HepG2 (cell line): ENCODE results near the gene S100A10. TPM values are rescaled to one million over a fixed set of nuclear protein-coding genes. Genes with fewer than 3 reads are reported as not detected.
A peak's percentile ranks its signal among the peaks of the same experiment; 100 is the strongest.

Experiments
- ATF3 ChIP-seq: sonication (generic); formaldehyde crosslinking; IDR thresholded peaks from 2 replicates; pipeline ENCODE4 v1.4.0; 2020; ENCODE audit warnings: missing genetic modification reagents
- BRCA1 ChIP-seq: sonication (generic); formaldehyde crosslinking; IDR thresholded peaks from 2 replicates; pipeline ENCODE4 v1.4.0; 2020; ENCODE audit warnings: missing genetic modification reagents
- FOXO4 ChIP-seq: sonication (generic); formaldehyde crosslinking; conservative IDR thresholded peaks from 2 replicates; pipeline ENCODE4 v1.8.1; 2023; ENCODE audit warnings: missing genetic modification reagents
- ISL2 ChIP-seq: sonication (generic); formaldehyde crosslinking; IDR thresholded peaks from 2 replicates; pipeline ENCODE4 v1.5.0; 2020; ENCODE audit warnings: missing genetic modification reagents
- KAT2B ChIP-seq: fragments of 150-350 bp; IDR thresholded peaks from 2 replicates; pipeline ENCODE4 v1.6.1; 2014; ENCODE audit warnings: low read depth, low read length, borderline replicate concordance
- MLX ChIP-seq: IDR thresholded peaks from 2 replicates; pipeline ENCODE4 v1.6.1; 2016
- MTF2 ChIP-seq: sonication (generic); formaldehyde crosslinking; IDR thresholded peaks from 2 replicates; pipeline ENCODE4 v1.5.0; 2020; ENCODE audit warnings: missing genetic modification reagents, borderline replicate concordance
- PAF1 ChIP-seq: IDR thresholded peaks from 2 replicates; pipeline ENCODE4 v1.6.1; 2016; ENCODE audit warnings: missing genetic modification reagents, missing compliant biosample characterization
- SMAD9 ChIP-seq: sonication (generic); formaldehyde crosslinking; IDR thresholded peaks from 2 replicates; pipeline ENCODE4 v1.5.1; 2020; ENCODE audit warnings: mild to moderate bottlenecking, missing genetic modification reagents
- ZBTB7A ChIP-seq: sonication (generic); formaldehyde crosslinking; IDR thresholded peaks from 2 replicates; pipeline ENCODE4 v1.8.0; 2022; ENCODE audit warnings: mild to moderate bottlenecking, missing genetic modification reagents
- ZHX1 ChIP-seq: sonication (generic); formaldehyde crosslinking; IDR thresholded peaks from 2 replicates; pipeline ENCODE4 v1.8.1; 2022; ENCODE audit warnings: low read depth, mild to moderate bottlenecking, missing genetic modification reagents
- ZNF484 ChIP-seq: sonication (generic); formaldehyde crosslinking; IDR thresholded peaks from 2 replicates; pipeline ENCODE4 v1.5.1; 2020; ENCODE audit warnings: mild to moderate bottlenecking, low read depth, missing genetic modification reagents, borderline replicate concordance
- ZNF557 ChIP-seq: sonication (generic); formaldehyde crosslinking; IDR thresholded peaks from 2 replicates; pipeline ENCODE4 v1.4.0; 2020; ENCODE audit warnings: missing genetic modification reagents
- ZNF687 ChIP-seq: sonication (generic); formaldehyde crosslinking; IDR thresholded peaks from 2 replicates; pipeline ENCODE4 v1.5.1; 2020; ENCODE audit warnings: mild to moderate bottlenecking, missing genetic modification reagents, moderate library complexity
- ZNF883 ChIP-seq: sonication (generic); formaldehyde crosslinking; IDR thresholded peaks from 2 replicates; pipeline ENCODE4 v1.5.1; 2020; ENCODE audit warnings: mild to moderate bottlenecking, missing genetic modification reagents; ENCODE audit errors: not compliant biosample characterization
- polyA plus RNA-seq, 8 experiments: library from polyadenylated mRNA; depleted of rRNA in 3 of 8; stranded (reverse) in 7 of 8; unstranded in 1 of 8; fragments of >200 nt; fragmentation: Illumina TruSeq in 4 of 8; extraction: Trizol in 4 of 8; gene quantifications; 2 replicates each; pipeline versions ENCODE4 v1.2.1 to v1.2.3, GENCODE V29; 2011 to 2016; ENCODE audit warnings: low read depth in 4 of 8, missing spikeins in 1 of 8, mixed read lengths in 1 of 8; ENCODE audit not compliant: insufficient read depth in 1 of 8
- total RNA-seq, 5 experiments: library from RNA; depleted of rRNA; stranded (reverse); fragments of >200 nt; fragmentation: Illumina TruSeq; extraction: Trizol; gene quantifications; 2 replicates each; pipeline ENCODE4 v1.2.3, GENCODE V29; 2016; ENCODE audit warnings: low read depth in 1 of 5
- TF ChIP-seq, protein P1 (sequence below): sonication (generic); formaldehyde crosslinking; IDR thresholded peaks from 2 replicates; pipeline ENCODE4 v1.5.0; 2020; ENCODE audit warnings: mild to moderate bottlenecking, missing genetic modification reagents

The S100A10 gene
- total and polyA plus RNA-seq, 2 of the 13 experiments (the other 11 are each of a cell fraction or from before 2014, with no cell fraction given): 16.8 to 28.7 TPM

GRCh38 chr1:151993084-151993733 is 450 bp downstream of the S100A10 start (continued):
- TF ChIP-seq MLX (CRISPR knock-in tag) (no peak), BRCA1 (0 out of 2 replicates have a peak, but pooled peaks have one; percentile 23), ISL2 (CRISPR knock-in tag) (no peak), ZNF557 (CRISPR knock-in tag) (no peak), MTF2 (CRISPR knock-in tag) (peak; percentile 87; the same call in 1 of the 2 replicates), ATF3 (CRISPR knock-in tag) (no peak), ZBTB7A (0 out of 2 replicates have a peak, but pooled peaks have one; percentile 39), KAT2B (no peak), SMAD9 (no peak), ZNF687 (peak; percentile 1; the same call in 1 of the 2 replicates), ZHX1 (CRISPR knock-in tag) (no peak), ZNF883 (CRISPR knock-in tag) (peak; percentile 5), FOXO4 (CRISPR knock-in tag) (0 out of 2 replicates have a peak, but pooled peaks have one; percentile 39), ZNF484 (CRISPR knock-in tag) (no peak), PAF1 (CRISPR knock-in tag) (no peak)
- TF ChIP-seq, protein P1, sequence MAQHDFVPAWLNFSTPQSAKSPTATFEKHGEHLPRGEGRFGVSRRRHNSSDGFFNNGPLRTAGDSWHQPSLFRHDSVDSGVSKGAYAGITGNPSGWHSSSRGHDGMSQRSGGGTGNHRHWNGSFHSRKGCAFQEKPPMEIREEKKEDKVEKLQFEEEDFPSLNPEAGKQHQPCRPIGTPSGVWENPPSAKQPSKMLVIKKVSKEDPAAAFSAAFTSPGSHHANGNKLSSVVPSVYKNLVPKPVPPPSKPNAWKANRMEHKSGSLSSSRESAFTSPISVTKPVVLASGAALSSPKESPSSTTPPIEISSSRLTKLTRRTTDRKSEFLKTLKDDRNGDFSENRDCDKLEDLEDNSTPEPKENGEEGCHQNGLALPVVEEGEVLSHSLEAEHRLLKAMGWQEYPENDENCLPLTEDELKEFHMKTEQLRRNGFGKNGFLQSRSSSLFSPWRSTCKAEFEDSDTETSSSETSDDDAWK (CRISPR knock-in tag): no peak
